DOHH2 (cell line): ENCODE results near the gene HINFP.

ENCODE experiments used
- EZH2phosphoT487 ChIP-seq: fragments of 200-600 bp; sonication (generic); IDR thresholded peaks from 2 replicates; pipeline ENCODE4 v1.6.1; 2017; ENCODE audit warnings: borderline replicate concordance, mild to moderate bottlenecking, antibody characterized with exemption, low read length, moderate library complexity, mixed read lengths
- TF ChIP-seq, protein P1 (sequence below): fragments of 200-600 bp; sonication (generic); IDR thresholded peaks from one replicate; pipeline ENCODE4 v1.5.1; 2014; ENCODE audit warnings: antibody characterized with exemption, mild to moderate bottlenecking, low read depth, low read length; ENCODE audit not compliant: poor library complexity, severe bottlenecking

DNA sequence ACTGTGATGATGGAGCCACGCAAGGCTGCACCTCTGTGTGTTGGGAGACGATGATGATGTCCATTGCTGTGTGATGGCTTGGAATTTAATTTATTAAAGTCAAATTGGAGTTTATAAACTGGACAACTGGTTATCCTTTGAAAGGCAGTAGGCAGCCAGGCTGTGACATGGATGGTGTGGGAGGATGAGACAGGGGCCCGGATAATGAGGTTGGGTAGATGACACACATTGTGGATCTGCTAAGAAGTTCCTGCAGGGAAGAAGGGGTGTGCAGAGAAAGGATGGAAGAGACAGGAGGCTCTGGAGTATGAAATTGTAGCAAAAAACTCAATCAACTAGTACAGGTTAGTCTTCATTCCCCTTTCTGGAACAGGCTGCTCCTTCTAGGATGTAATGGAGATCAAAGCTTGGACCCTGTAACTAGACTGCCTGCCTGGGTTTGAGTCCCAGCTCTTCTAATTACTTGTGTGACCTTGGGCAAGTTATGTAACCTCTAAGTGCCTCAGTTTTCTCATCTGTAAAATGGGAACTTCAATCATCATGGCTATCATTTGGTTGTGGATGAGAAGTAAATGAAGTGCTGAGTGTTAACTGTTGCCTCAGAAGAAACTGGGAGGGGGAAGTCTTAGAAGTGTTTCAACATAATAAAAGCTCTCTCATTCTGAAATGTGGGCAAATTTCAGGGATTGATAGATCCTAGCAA, 4.2 kb upstream of the HINFP start:
- TF ChIP-seq, protein P1, sequence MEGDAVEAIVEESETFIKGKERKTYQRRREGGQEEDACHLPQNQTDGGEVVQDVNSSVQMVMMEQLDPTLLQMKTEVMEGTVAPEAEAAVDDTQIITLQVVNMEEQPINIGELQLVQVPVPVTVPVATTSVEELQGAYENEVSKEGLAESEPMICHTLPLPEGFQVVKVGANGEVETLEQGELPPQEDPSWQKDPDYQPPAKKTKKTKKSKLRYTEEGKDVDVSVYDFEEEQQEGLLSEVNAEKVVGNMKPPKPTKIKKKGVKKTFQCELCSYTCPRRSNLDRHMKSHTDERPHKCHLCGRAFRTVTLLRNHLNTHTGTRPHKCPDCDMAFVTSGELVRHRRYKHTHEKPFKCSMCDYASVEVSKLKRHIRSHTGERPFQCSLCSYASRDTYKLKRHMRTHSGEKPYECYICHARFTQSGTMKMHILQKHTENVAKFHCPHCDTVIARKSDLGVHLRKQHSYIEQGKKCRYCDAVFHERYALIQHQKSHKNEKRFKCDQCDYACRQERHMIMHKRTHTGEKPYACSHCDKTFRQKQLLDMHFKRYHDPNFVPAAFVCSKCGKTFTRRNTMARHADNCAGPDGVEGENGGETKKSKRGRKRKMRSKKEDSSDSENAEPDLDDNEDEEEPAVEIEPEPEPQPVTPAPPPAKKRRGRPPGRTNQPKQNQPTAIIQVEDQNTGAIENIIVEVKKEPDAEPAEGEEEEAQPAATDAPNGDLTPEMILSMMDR = no peak
- no peak for TF ChIP-seq EZH2phosphoT487
